ENCODE data around the gene ABCB4.

ABCB4 gene

GRCh38 chr7:87456247-87456646, 19.2 kb downstream of the ABCB4 start:
- H3K4me1 ChIP-seq (ENCODE audit: control insufficient read depth, low read length): no peaks in the 10 kb centered on the region
- H3K9me3 ChIP-seq (ENCODE audit: control insufficient read depth, insufficient read depth, low read length): no peaks in the 10 kb centered on the region
- H3K27ac ChIP-seq (ENCODE audit: low read depth, low read length): no peak overlapping the region
- H4K20me1 ChIP-seq (ENCODE audit: control insufficient read depth, insufficient read depth, low read depth, low read length): no peaks in the 10 kb centered on the region
- H3K4me3 ChIP-seq (ENCODE audit: low read length): no peak overlapping the region
- H3K27me3 ChIP-seq (ENCODE audit: control insufficient read depth, low read length): no peaks in the 10 kb centered on the region
- 0 out of 2 replicates have a peak, but pooled peaks cover 2% of the 10 kb centered on the region for H3K36me3 ChIP-seq (ENCODE audit: control insufficient read depth, low read length)
- TF ChIP-seq, protein P1, sequence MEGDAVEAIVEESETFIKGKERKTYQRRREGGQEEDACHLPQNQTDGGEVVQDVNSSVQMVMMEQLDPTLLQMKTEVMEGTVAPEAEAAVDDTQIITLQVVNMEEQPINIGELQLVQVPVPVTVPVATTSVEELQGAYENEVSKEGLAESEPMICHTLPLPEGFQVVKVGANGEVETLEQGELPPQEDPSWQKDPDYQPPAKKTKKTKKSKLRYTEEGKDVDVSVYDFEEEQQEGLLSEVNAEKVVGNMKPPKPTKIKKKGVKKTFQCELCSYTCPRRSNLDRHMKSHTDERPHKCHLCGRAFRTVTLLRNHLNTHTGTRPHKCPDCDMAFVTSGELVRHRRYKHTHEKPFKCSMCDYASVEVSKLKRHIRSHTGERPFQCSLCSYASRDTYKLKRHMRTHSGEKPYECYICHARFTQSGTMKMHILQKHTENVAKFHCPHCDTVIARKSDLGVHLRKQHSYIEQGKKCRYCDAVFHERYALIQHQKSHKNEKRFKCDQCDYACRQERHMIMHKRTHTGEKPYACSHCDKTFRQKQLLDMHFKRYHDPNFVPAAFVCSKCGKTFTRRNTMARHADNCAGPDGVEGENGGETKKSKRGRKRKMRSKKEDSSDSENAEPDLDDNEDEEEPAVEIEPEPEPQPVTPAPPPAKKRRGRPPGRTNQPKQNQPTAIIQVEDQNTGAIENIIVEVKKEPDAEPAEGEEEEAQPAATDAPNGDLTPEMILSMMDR (IDR thresholded peaks at IDR 0.05; ENCODE audit: low read depth, low read length, poor library complexity, severe bottlenecking): no peak
- TF ChIP-seq EZH2phosphoT487 (IDR thresholded peaks at IDR 0.05; ENCODE audit: borderline replicate concordance, low read length): no peak
- no peaks in the 10 kb centered on the region for H3K9me2 ChIP-seq (replicated peaks; ENCODE audit: control insufficient read depth, low read length)
- H3K79me2 ChIP-seq (ENCODE audit: control insufficient read depth, low read length): no peaks in the 10 kb centered on the region
- H3K4me2 ChIP-seq (ENCODE audit: low read length): no peak overlapping the region
- H3F3A ChIP-seq (ENCODE audit: control insufficient read depth, insufficient read depth): no peaks in the 10 kb centered on the region

GRCh38 chr7:87452279-87452678, 23.2 kb downstream of the ABCB4 start:
- Histone ChIP-seq H3K4me2 (ENCODE audit: low read length) (no peak overlapping the region), H4K20me1 (ENCODE audit: control insufficient read depth, insufficient read depth, low read depth, low read length) (no peaks in the 10 kb centered on the region), H3K9me2 (replicated peaks; ENCODE audit: control insufficient read depth, low read length) (no peaks in the 10 kb centered on the region), H3K4me1 (ENCODE audit: control insufficient read depth, low read length) (no peaks in the 10 kb centered on the region), H3K79me2 (ENCODE audit: control insufficient read depth, low read length) (no peaks in the 10 kb centered on the region), H3K9me3 (ENCODE audit: control insufficient read depth, insufficient read depth, low read length) (no peaks in the 10 kb centered on the region), H3F3A (ENCODE audit: control insufficient read depth, insufficient read depth) (no peaks in the 10 kb centered on the region), H3K27me3 (ENCODE audit: control insufficient read depth, low read length) (no peaks in the 10 kb centered on the region), H3K36me3 (ENCODE audit: control insufficient read depth, low read length) (no peaks in the 10 kb centered on the region), H3K4me3 (ENCODE audit: low read length) (no peak overlapping the region), H3K27ac (ENCODE audit: low read depth, low read length) (no peak overlapping the region)
- TF ChIP-seq, protein P1 (IDR thresholded peaks at IDR 0.05; ENCODE audit: low read depth, low read length, poor library complexity, severe bottlenecking): no peak
- no peak for TF ChIP-seq EZH2phosphoT487 (IDR thresholded peaks at IDR 0.05; ENCODE audit: borderline replicate concordance, low read length)

GRCh38 chr7:87451187-87451586, 24.3 kb downstream of the ABCB4 start:
- no peaks in the 10 kb centered on the region for H3F3A ChIP-seq (ENCODE audit: control insufficient read depth, insufficient read depth)
- H3K4me2 ChIP-seq (ENCODE audit: low read length): no peak overlapping the region
- H4K20me1 ChIP-seq (ENCODE audit: control insufficient read depth, insufficient read depth, low read depth, low read length): no peaks in the 10 kb centered on the region
- H3K27ac ChIP-seq (ENCODE audit: low read depth, low read length): no peak overlapping the region
- no peaks in the 10 kb centered on the region for H3K27me3 ChIP-seq (ENCODE audit: control insufficient read depth, low read length)
- no peaks in the 10 kb centered on the region for H3K4me1 ChIP-seq (ENCODE audit: control insufficient read depth, low read length)
- no peak for TF ChIP-seq EZH2phosphoT487 (IDR thresholded peaks at IDR 0.05; ENCODE audit: borderline replicate concordance, low read length)
- TF ChIP-seq, protein P1 (IDR thresholded peaks at IDR 0.05; ENCODE audit: low read depth, low read length, poor library complexity, severe bottlenecking): no peak
- H3K36me3 ChIP-seq (ENCODE audit: control insufficient read depth, low read length): 0 out of 2 replicates have a peak, but pooled peaks cover 3% of the 10 kb centered on the region
- H3K9me3 ChIP-seq (ENCODE audit: control insufficient read depth, insufficient read depth, low read length): no peaks in the 10 kb centered on the region
- H3K79me2 ChIP-seq (ENCODE audit: control insufficient read depth, low read length): no peaks in the 10 kb centered on the region
- no peak overlapping the region for H3K4me3 ChIP-seq (ENCODE audit: low read length)
- no peaks in the 10 kb centered on the region for H3K9me2 ChIP-seq (replicated peaks; ENCODE audit: control insufficient read depth, low read length)

Measured in DOHH2 (cell line).